ENCODE results near the gene TBL1XR1.
"Not testable (repeated sequence)": the region's sequence is repeated elsewhere in the genome, so short reads cannot be mapped to it uniquely, and the experiment has no call there.

The TBL1XR1 gene

DNA sequence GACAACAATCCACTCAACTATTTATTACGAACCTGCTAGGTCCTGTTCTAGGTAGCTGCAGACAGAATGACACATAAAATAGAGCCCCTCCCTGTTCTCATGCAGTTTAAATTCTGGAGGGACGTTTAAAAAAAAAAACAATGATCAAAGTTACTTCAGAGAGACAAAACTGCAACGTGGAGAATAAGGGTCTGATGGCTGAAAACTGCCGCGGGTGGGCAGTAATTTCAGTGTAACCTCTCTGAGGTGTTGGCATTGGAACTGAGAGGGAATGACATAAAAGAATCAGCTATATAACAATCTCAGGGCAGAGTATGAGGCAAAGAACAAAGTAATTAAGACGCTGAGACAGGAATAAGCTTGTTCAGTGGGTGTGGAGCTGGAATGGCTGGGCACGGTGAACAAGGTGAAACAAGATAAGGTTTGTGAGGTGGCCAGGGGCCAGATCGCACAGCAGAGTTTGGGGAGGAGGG, 19.5 kb downstream of the TBL1XR1 start:
- Histone ChIP-seq H3K4me3 (ENCODE audit: low read depth, low read length) (no peak overlapping the region), H3K27me3 (ENCODE audit: control insufficient read depth, insufficient read depth, low read length) (no peaks in the 10 kb centered on the region), H3K4me1 (ENCODE audit: control insufficient read depth, insufficient read depth, low read length) (peaks cover 12% of the 10 kb centered on the region), H3K9ac (ENCODE audit: low read depth, low read length) (no peak overlapping the region), H3K36me3 (ENCODE audit: control insufficient read depth, insufficient read depth, low read length) (no peaks in the 10 kb centered on the region), H3K9me3 (ENCODE audit: control insufficient read depth, insufficient read depth, low read length) (no peaks in the 10 kb centered on the region)

DNA sequence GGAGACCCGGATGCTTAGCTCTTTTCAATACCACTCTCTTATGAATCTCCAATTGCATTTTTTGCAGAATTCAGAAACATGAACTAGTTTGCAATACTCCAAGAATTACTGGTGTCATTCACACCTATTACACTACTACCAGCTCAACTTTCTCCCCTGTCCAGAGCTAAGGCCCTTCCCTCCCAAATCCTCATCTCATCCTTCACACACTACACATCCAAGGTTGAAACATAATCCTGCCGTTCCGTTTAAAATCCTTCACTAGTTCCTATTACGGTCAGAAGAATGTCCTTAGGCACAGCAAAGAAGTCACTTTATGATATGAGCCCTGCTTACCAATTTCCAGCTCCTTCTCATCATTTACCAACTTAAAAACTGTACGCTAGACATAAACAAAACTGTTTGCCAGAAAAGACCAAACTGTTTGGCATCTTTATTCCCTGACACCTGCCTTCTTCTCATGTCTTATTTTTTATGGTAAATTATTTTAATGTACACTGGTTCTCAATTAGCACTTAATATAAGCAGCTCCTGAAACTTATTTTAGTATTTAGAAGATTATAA, 22.6 kb downstream of the TBL1XR1 start:
- H3K4me3 ChIP-seq (ENCODE audit: low read depth, low read length): no peak overlapping the region
- no peak overlapping the region for H3K9ac ChIP-seq (ENCODE audit: low read depth, low read length)
- H3K36me3 ChIP-seq (ENCODE audit: control insufficient read depth, insufficient read depth, low read length): no peaks in the 10 kb centered on the region
- no peaks in the 10 kb centered on the region for H3K27me3 ChIP-seq (ENCODE audit: control insufficient read depth, insufficient read depth, low read length)
- H3K4me1 ChIP-seq (ENCODE audit: control insufficient read depth, insufficient read depth, low read length): peaks cover 22% of the 10 kb centered on the region
- H3K9me3 ChIP-seq (ENCODE audit: control insufficient read depth, insufficient read depth, low read length): no peaks in the 10 kb centered on the region

- no peaks in the 10 kb centered on the region for H3K27me3 ChIP-seq (ENCODE audit: control insufficient read depth, insufficient read depth, low read length)
- peaks cover 26% of the 10 kb centered on the region for H3K4me1 ChIP-seq (ENCODE audit: control insufficient read depth, insufficient read depth, low read length)
- H3K9me3 ChIP-seq (ENCODE audit: control insufficient read depth, insufficient read depth, low read length): no peaks in the 10 kb centered on the region
- H3K9ac ChIP-seq (ENCODE audit: low read depth, low read length): no peak overlapping the region
- H3K36me3 ChIP-seq (ENCODE audit: control insufficient read depth, insufficient read depth, low read length): no peaks in the 10 kb centered on the region
- H3K4me3 ChIP-seq (ENCODE audit: low read depth, low read length): no peak overlapping the region
Observed at GRCh38 chr3:177169936-177170722, 27.2 kb downstream of the TBL1XR1 start.

- H3K4me1 ChIP-seq (ENCODE audit: control insufficient read depth, insufficient read depth, low read length): peaks cover 19% of the 10 kb centered on the region
- H3K9me3 ChIP-seq (ENCODE audit: control insufficient read depth, insufficient read depth, low read length): no peaks in the 10 kb centered on the region
- H3K36me3 ChIP-seq (ENCODE audit: control insufficient read depth, insufficient read depth, low read length): no peaks in the 10 kb centered on the region
- H3K9ac ChIP-seq (ENCODE audit: low read depth, low read length): no peak overlapping the region
- no peaks in the 10 kb centered on the region for H3K27me3 ChIP-seq (ENCODE audit: control insufficient read depth, insufficient read depth, low read length)
- H3K4me3 ChIP-seq (ENCODE audit: low read depth, low read length): no peak overlapping the region
Observed at GRCh38 chr3:177168431-177168830, 28.9 kb downstream of the TBL1XR1 start.

GRCh38 chr3:177162742-177163141, 34.5 kb downstream of the TBL1XR1 start:
- no peaks in the 10 kb centered on the region for H3K9me3 ChIP-seq (ENCODE audit: control insufficient read depth, insufficient read depth, low read length)

DNA sequence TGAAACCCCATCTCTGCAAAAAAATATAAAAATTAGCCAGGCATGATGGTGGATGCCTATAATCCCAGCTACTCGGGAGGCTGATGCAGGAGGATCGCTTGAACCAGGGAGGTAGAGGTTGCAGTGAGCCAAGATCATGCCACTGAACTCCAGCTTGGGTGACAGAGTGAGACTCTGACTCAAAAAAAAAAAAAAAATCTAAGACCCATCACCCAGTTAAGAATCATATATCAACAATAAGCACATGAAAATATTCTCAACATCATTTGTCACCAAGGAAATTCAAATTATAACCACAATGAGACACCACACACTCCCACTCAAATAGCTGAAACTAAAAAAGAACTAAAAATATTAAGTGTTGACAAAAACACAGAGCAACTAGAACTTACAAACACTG, 35.7 kb downstream of the TBL1XR1 start:
- H3K36me3 ChIP-seq (ENCODE audit: control insufficient read depth, insufficient read depth, low read length); H3K9me3 ChIP-seq (ENCODE audit: control insufficient read depth, insufficient read depth, low read length); H3K9ac ChIP-seq (ENCODE audit: low read depth, low read length); H3K27me3 ChIP-seq (ENCODE audit: control insufficient read depth, insufficient read depth, low read length); H3K4me3 ChIP-seq (ENCODE audit: low read depth, low read length); H3K4me1 ChIP-seq (ENCODE audit: control insufficient read depth, insufficient read depth, low read length): not testable (repeated sequence)

More at GRCh38 chr3:177162742-177163141, 34.5 kb downstream of the TBL1XR1 start:
- no peaks in the 10 kb centered on the region for H3K36me3 ChIP-seq (ENCODE audit: control insufficient read depth, insufficient read depth, low read length)
- H3K9ac ChIP-seq (ENCODE audit: low read depth, low read length): no peak overlapping the region
- H3K4me3 ChIP-seq (ENCODE audit: low read depth, low read length): no peak overlapping the region
- peaks cover 3% of the 10 kb centered on the region for H3K4me1 ChIP-seq (ENCODE audit: control insufficient read depth, insufficient read depth, low read length)
- H3K27me3 ChIP-seq (ENCODE audit: control insufficient read depth, insufficient read depth, low read length): no peaks in the 10 kb centered on the region

DNA sequence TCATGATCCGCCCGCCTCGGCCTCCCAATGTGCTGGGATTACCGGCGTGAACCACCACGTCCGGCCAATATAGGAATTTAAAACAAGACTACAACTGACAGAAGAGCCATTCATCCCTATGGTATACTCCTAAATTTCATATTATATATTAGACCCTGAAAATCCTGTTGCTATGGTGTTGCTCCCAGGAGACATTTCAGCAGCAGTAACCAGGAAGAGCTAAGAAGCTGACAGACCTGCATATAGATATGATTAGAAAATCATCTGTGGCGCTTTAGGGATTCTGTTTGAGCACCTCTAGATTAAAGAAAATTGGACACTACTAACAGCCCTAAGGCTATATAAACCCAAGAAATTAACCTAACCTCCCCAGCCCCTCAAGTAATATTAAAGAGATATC, 38.8 kb downstream of the TBL1XR1 start:
- Histone ChIP-seq H3K36me3 (ENCODE audit: control insufficient read depth, insufficient read depth, low read length) (no peaks in the 10 kb centered on the region), H3K4me1 (ENCODE audit: control insufficient read depth, insufficient read depth, low read length) (peaks cover 12% of the 10 kb centered on the region), H3K4me3 (ENCODE audit: low read depth, low read length) (no peak overlapping the region), H3K27me3 (ENCODE audit: control insufficient read depth, insufficient read depth, low read length) (no peaks in the 10 kb centered on the region), H3K9me3 (ENCODE audit: control insufficient read depth, insufficient read depth, low read length) (no peaks in the 10 kb centered on the region), H3K9ac (ENCODE audit: low read depth, low read length) (no peak overlapping the region)

DNA sequence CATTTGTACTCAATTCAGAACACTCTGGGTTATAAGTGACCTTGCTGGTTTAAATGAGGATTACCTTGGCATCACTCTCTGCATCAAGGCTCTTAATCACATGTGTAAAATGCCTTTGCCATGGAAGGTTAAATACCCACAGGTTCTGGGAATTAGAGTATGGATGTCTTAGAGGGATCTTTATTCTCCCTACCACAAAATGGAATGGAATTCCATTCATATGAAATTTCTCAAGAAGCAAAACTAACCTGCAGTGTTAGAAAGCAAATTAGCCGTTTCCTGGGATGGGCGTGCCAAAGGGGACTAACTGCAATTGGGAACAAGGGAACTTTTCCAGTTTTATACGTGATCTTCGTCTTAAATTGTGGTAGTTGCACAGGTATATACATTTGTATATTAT, 39.8 kb downstream of the TBL1XR1 start:
- Histone ChIP-seq H3K9me3 (ENCODE audit: control insufficient read depth, insufficient read depth, low read length) (no peaks in the 10 kb centered on the region), H3K27me3 (ENCODE audit: control insufficient read depth, insufficient read depth, low read length) (no peaks in the 10 kb centered on the region), H3K36me3 (ENCODE audit: control insufficient read depth, insufficient read depth, low read length) (no peaks in the 10 kb centered on the region), H3K4me1 (ENCODE audit: control insufficient read depth, insufficient read depth, low read length) (peaks cover 12% of the 10 kb centered on the region), H3K4me3 (ENCODE audit: low read depth, low read length) (no peak overlapping the region), H3K9ac (ENCODE audit: low read depth, low read length) (no peak overlapping the region)

DNA sequence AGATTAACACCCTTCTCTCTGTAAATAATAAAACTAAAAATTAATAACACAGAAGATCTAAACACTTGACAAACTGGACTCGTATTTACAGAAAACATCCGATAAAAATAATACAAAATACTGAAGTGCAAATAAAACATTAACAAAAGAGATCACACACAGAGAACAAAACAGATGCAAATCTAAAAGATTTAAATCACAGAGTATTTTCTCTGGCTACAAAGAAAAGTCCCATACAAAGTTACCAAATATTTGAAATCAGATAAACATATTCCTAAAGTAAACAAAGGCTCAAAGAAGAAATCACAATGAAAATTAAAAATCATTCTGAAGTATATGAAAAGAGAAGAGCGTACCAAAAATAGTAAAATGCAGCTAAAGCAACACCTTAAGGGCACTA, 42.5 kb downstream of the TBL1XR1 start:
- Histone ChIP-seq H3K4me1 (ENCODE audit: control insufficient read depth, insufficient read depth, low read length) (peaks cover 16% of the 10 kb centered on the region), H3K27me3 (ENCODE audit: control insufficient read depth, insufficient read depth, low read length) (no peaks in the 10 kb centered on the region), H3K9ac (ENCODE audit: low read depth, low read length) (no peak overlapping the region), H3K9me3 (ENCODE audit: control insufficient read depth, insufficient read depth, low read length) (no peaks in the 10 kb centered on the region), H3K36me3 (ENCODE audit: control insufficient read depth, insufficient read depth, low read length) (no peaks in the 10 kb centered on the region), H3K4me3 (ENCODE audit: low read depth, low read length) (no peak overlapping the region)

GRCh38 chr3:177150970-177151627, 46.2 kb downstream of the TBL1XR1 start:
- Histone ChIP-seq H3K9me3 (ENCODE audit: control insufficient read depth, insufficient read depth, low read length) (no peaks in the 10 kb centered on the region), H3K27me3 (ENCODE audit: control insufficient read depth, insufficient read depth, low read length) (no peaks in the 10 kb centered on the region), H3K4me3 (ENCODE audit: low read depth, low read length) (no peak overlapping the region), H3K36me3 (ENCODE audit: control insufficient read depth, insufficient read depth, low read length) (no peaks in the 10 kb centered on the region), H3K9ac (ENCODE audit: low read depth, low read length) (no peak overlapping the region), H3K4me1 (ENCODE audit: control insufficient read depth, insufficient read depth, low read length) (peaks cover 28% of the 10 kb centered on the region)

GRCh38 chr3:177150218-177150916, 46.9 kb downstream of the TBL1XR1 start:
- H3K9ac ChIP-seq (ENCODE audit: low read depth, low read length): no peak overlapping the region
- no peaks in the 10 kb centered on the region for H3K36me3 ChIP-seq (ENCODE audit: control insufficient read depth, insufficient read depth, low read length)
- H3K27me3 ChIP-seq (ENCODE audit: control insufficient read depth, insufficient read depth, low read length): no peaks in the 10 kb centered on the region
- H3K4me3 ChIP-seq (ENCODE audit: low read depth, low read length): no peak overlapping the region
- no peaks in the 10 kb centered on the region for H3K9me3 ChIP-seq (ENCODE audit: control insufficient read depth, insufficient read depth, low read length)
- H3K4me1 ChIP-seq (ENCODE audit: control insufficient read depth, insufficient read depth, low read length): peaks cover 32% of the 10 kb centered on the region

Measured in iPS-15b (cell line).